GM12801 (cell line): ENCODE results near the gene NPLOC4.

Source experiments
- TF ChIP-seq, protein P1 (sequence below): IDR thresholded peaks from one replicate; pipeline ENCODE4 v1.5.1; 2011; ENCODE audit warnings: control low read depth; ENCODE audit not compliant: insufficient read length; ENCODE audit errors: extremely low read depth

The NPLOC4 gene

DNA sequence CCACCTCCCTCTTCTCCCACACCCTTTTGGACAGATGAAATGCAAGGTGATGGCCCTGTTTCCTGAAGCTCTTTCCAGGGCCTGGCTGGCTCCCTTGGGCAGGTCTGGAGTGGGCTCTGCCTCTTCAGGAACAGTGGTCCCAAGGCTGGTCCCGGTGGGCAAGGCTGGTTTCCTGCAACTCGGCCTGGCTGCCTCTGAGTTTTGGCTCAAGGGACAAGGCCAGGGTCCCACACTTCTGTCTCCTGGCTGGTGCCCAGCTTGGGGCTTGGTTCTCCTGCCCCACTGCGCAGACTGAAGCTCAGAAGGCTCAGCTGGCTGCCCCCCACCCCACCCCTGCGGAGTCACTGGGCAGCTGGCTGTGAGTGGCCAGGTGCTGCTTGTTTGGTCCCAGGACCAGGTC is 120.5 kb downstream of the NPLOC4 start:
- TF ChIP-seq, protein P1, sequence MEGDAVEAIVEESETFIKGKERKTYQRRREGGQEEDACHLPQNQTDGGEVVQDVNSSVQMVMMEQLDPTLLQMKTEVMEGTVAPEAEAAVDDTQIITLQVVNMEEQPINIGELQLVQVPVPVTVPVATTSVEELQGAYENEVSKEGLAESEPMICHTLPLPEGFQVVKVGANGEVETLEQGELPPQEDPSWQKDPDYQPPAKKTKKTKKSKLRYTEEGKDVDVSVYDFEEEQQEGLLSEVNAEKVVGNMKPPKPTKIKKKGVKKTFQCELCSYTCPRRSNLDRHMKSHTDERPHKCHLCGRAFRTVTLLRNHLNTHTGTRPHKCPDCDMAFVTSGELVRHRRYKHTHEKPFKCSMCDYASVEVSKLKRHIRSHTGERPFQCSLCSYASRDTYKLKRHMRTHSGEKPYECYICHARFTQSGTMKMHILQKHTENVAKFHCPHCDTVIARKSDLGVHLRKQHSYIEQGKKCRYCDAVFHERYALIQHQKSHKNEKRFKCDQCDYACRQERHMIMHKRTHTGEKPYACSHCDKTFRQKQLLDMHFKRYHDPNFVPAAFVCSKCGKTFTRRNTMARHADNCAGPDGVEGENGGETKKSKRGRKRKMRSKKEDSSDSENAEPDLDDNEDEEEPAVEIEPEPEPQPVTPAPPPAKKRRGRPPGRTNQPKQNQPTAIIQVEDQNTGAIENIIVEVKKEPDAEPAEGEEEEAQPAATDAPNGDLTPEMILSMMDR: no peak

DNA sequence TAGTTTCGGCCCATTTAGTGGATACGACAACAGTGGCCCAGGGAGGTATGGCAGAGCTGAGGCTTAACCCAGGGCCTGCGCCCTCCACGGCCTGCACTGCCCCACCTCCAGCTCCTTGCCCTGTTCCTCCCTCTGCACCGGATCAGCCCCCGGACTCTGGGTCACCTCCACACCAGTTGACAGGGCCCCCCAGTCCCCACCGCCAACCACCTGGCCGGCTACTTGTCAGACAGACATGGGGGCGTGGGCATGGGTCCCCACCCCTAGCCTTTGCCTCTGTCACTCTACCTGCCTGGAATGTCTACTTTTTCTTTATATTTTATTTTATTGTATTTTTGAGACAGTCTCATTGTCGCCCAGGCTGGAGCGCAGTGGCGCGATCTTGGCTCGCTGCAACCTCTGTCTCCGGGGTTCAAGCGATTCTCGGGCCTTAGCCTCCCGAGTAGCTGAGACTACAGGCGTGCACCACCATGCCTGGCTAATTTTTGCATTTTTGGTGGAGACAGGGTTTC is 121.3 kb downstream of the NPLOC4 start:
- TF ChIP-seq, protein P1: no peak

DNA sequence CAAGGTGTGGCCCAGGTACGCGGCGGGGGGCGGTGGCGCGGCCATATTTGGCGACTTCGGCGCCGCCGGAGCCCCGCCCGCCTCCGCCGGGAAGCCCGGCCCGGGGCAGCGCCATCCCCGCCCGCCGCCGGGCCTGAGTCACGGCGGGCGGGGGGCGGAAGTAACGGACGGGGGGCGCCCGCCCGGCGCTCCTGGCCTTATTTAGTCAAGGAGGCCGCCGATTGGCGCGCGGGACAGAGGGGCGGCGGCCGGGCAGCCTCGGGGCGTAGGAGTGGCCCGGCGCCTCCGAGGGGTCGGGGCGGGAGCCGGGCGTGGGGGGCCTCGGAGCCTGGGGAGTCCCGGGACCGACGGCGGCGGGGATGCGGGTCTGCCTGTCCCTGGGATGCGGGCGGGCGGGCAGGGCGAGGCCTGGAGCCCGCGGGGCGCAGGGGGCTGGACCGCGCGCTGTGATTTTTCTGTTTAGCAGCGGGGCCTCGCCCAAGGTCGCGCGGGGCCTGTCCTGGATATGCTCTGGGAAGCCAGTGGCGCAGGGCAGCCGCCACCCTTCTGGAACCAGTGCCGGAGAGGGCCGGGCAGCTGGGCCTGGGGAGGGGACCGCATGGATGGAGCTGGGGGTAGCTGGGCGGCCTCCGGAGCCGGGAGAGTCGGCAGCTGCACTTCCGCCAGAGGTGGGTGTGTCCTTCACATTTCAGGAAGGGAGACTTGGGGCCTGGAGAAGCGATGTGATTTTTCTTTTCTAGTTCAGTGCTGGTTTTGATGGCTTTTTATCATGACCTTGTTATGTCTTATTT is 122.0 kb downstream of the NPLOC4 start:
- TF ChIP-seq, protein P1: no peak

DNA sequence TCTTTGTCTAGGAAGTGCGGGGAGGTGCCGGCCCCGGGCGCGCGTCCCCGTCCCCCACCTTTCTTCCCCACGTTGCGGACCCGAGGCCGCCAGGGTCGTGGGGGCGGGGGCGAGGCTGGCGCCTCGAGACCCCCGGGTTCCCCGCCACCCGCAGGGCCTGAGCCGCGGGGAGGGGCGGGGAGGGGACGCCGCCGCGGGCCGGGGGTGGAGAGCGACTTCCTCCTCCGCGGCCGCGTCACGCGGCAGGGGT is 122.5 kb downstream of the NPLOC4 start:
- TF ChIP-seq, protein P1: no peak

DNA sequence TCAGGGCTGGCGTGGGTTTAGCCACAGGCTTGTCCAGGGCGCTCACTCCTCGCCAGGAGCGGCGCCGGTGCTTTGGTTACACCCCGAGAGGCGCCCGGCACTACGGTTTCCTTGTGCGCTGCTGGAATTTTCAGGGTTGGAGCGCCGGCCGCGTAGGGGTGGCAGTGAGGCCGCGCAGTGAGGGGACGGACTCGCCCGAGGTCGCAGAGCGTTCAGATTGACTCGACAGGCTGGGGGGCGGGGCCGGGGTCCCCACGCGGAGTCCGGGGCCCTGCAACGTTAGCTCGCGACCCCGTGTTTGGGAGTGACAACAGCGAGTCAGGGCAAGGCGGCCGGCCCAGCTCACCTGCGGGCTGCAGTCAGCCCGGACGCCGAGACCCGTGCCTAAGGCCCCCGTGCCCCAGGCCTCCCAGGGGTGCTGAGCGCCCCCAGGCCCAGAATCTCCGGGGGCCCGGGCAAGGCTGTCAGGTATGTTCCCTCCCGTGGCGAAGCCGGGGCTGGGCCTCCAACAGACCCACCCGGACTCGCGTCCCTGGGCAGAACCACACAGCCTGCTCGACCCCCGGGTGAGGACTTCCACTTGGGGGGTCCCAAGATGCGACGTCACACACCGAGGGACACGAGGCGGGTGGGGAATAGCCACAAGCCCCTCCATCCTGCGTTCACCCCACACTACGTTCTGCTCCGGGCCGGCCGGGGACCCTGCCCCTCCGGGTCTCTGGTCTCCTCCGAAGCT is 123.0 kb downstream of the NPLOC4 start:
- TF ChIP-seq, protein P1: no peak

DNA sequence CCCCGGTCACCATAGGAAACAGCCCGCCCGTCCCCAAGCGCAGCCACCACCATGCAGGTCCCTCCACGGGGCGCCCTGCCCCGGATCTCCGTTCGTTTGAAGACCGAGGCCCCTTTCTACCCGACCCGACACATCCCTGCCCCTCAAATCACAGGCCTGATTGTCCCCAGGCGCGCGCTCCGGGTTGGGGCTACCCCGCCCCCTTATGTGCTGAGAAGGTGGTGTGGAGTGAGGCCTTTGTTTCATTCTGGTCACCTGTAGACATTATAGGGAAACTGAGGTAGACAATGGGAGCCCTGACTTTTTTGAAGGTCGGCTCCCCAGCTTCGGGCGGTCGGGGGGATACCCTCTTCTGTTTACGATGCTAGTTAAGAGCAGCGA is 123.5 kb downstream of the NPLOC4 start:
- TF ChIP-seq, protein P1: no peak

DNA sequence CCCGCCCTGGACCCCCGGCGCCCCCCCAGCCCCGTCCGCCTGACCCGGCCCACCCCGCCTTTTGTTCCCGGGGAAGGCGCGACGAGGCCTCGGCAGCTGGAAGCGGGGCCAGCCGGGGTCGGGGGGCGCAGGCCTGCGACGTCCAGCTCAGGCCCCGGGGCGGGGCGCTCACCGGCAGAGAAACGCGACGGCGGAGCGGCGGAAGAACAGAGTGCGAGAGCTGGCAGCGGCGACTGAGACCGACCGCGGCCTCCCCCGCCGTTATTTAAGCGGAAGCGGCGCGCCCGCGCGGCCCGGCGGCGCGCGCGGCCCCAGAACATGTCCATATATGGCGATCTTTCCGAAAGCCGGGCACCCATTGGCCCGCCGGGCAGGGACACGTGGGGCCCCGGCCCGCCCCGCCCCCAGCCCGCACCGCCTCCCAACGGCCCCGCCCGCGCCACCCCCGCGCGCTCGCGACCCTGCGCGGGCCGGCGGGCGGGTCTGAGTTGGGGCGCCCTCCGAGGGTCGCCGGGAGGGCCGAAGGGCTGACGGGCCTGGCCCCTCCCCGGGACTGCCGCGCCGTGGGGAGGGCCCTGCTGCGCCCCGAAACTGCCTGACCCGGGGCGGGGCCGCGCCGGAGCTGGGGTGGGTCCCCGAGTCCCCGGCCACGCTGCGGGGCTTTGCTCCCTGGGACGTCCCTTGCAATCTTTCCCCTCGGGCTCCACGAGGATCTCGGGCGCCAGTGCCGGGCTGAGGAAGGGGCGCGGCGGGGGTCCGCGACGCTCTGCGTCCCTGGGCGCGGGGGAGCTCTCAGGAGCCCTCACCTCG is 124.1 kb downstream of the NPLOC4 start, which contains the start of gene ACTG1:
ACTG1 (minus strand) TSS at position 238 of the 810 bp plus-strand sequence. CDS start 445 bp downstream, outside the sequence.
- TF ChIP-seq, protein P1: no peak
